HepG2 (cell line): ENCODE results near the gene MAPKAPK3. TPM values are rescaled to one million over a fixed set of nuclear protein-coding genes. Genes with fewer than 3 reads are reported as not detected.

Experiments
- DPF2 ChIP-seq: sonication (generic); formaldehyde crosslinking; IDR thresholded peaks from 2 replicates; pipeline ENCODE4 v1.4.0; 2020; ENCODE audit warnings: mild to moderate bottlenecking, low read depth, missing genetic modification reagents, borderline replicate concordance
- GABPB1 ChIP-seq: IDR thresholded peaks from 2 replicates; pipeline ENCODE4 v1.6.1; 2016; ENCODE audit warnings: mild to moderate bottlenecking, missing genetic modification reagents, moderate library complexity, missing compliant biosample characterization
- ISX ChIP-seq: sonication (generic); formaldehyde crosslinking; conservative IDR thresholded peaks from 2 replicates; pipeline ENCODE4 v1.5.0; 2020; ENCODE audit warnings: missing genetic modification reagents
- KLF6 ChIP-seq: IDR thresholded peaks from 2 replicates; pipeline ENCODE4 v1.8.0; 2016; ENCODE audit warnings: missing biosample characterization, missing genetic modification reagents
- SRSF1 ChIP-seq: fragments of 200-400 bp; formaldehyde crosslinking; optimal IDR thresholded peaks from 2 replicates; pipeline ENCODE3; 2017; ENCODE audit warnings: mild to moderate bottlenecking, low read depth, low read length, moderate library complexity
- ZBTB38 ChIP-seq: sonication (generic); formaldehyde crosslinking; IDR thresholded peaks from 2 replicates; pipeline ENCODE4 v1.5.1; 2020; ENCODE audit warnings: mild to moderate bottlenecking, missing genetic modification reagents
- ZMAT3 ChIP-seq: sonication (generic); formaldehyde crosslinking; conservative IDR thresholded peaks from 2 replicates; pipeline ENCODE4 v1.7.0; 2021; ENCODE audit warnings: missing genetic modification reagents
- ZNF354B ChIP-seq: sonication (generic); formaldehyde crosslinking; IDR thresholded peaks from 2 replicates; pipeline ENCODE4 v1.8.0; 2022; ENCODE audit warnings: mild to moderate bottlenecking, missing genetic modification reagents
- ZNF768 ChIP-seq: sonication (generic); formaldehyde crosslinking; IDR thresholded peaks from 2 replicates; pipeline ENCODE4 v1.4.0; 2020; ENCODE audit warnings: missing genetic modification reagents
- polyA plus RNA-seq, 8 experiments: library from polyadenylated mRNA; depleted of rRNA in 3 of 8; stranded (reverse) in 7 of 8; unstranded in 1 of 8; fragments of >200 nt; fragmentation: Illumina TruSeq in 4 of 8; extraction: Trizol in 4 of 8; gene quantifications; 2 replicates each; pipeline versions ENCODE4 v1.2.1 to v1.2.3, GENCODE V29; 2011 to 2016; ENCODE audit warnings: low read depth in 4 of 8, missing spikeins in 1 of 8, mixed read lengths in 1 of 8; ENCODE audit not compliant: insufficient read depth in 1 of 8
- total RNA-seq, 5 experiments: library from RNA; depleted of rRNA; stranded (reverse); fragments of >200 nt; fragmentation: Illumina TruSeq; extraction: Trizol; gene quantifications; 2 replicates each; pipeline ENCODE4 v1.2.3, GENCODE V29; 2016; ENCODE audit warnings: low read depth in 1 of 5
- TF ChIP-seq, protein P1 (sequence below): sonication (generic); formaldehyde crosslinking; IDR thresholded peaks from 2 replicates; pipeline ENCODE4 v1.5.0; 2020; ENCODE audit warnings: mild to moderate bottlenecking, missing genetic modification reagents, borderline replicate concordance
- TF ChIP-seq, protein P2 (sequence below): sonication (generic); formaldehyde crosslinking; IDR thresholded peaks from 2 replicates; pipeline ENCODE4 v1.5.1; 2020; ENCODE audit warnings: missing genetic modification reagents, mild to moderate bottlenecking, borderline replicate concordance

Gene MAPKAPK3
- total and polyA plus RNA-seq, 2 of the 13 experiments (the other 11 are each of a cell fraction or from before 2014, with no cell fraction given): 39.9 to 41.2 TPM

DNA sequence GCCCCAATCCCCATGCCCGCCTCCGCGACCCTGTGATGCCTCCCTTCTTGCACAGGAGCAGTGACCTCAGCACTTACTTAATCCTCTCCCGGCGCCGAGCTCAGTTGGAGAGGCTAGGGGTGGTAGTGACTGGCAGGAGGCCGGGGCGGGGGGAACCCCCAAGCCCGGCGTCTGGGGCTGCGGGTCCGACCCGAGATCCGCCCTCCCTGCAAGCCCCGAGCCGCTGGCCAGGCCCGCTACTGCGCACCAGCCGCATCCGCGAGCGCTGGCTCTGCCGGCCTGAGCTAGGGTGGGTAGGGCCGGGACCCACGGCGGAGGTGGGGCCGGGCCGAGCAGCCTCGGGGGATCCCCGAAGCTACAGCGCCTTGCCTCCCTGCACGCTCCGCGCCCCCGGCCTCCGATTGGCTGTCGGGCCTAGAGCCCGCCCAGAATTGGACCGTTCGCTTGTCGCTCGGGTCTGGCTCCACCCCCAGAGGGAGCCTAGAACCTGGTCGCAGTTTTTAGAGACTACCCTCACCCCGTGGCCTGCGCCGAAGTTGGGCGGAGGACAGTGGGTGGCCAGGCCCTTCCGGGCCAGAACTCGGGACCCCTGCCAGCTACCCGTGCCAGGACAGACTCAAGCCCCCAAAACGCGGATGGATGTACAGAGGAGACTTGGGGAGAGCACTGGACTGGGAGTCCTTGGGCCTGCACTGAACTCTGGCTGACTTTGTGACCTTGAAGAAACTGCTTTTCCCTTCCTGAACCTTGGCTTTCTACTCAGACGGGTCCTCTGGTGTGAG is 49.4 kb upstream of the MAPKAPK3 start, which contains the start of gene C3orf18 (continued):
- TF ChIP-seq DPF2: no peak
- TF ChIP-seq ZMAT3 (CRISPR knock-in tag): no peak
- peak; percentile 47 for TF ChIP-seq SRSF1
- TF ChIP-seq, protein P1, sequence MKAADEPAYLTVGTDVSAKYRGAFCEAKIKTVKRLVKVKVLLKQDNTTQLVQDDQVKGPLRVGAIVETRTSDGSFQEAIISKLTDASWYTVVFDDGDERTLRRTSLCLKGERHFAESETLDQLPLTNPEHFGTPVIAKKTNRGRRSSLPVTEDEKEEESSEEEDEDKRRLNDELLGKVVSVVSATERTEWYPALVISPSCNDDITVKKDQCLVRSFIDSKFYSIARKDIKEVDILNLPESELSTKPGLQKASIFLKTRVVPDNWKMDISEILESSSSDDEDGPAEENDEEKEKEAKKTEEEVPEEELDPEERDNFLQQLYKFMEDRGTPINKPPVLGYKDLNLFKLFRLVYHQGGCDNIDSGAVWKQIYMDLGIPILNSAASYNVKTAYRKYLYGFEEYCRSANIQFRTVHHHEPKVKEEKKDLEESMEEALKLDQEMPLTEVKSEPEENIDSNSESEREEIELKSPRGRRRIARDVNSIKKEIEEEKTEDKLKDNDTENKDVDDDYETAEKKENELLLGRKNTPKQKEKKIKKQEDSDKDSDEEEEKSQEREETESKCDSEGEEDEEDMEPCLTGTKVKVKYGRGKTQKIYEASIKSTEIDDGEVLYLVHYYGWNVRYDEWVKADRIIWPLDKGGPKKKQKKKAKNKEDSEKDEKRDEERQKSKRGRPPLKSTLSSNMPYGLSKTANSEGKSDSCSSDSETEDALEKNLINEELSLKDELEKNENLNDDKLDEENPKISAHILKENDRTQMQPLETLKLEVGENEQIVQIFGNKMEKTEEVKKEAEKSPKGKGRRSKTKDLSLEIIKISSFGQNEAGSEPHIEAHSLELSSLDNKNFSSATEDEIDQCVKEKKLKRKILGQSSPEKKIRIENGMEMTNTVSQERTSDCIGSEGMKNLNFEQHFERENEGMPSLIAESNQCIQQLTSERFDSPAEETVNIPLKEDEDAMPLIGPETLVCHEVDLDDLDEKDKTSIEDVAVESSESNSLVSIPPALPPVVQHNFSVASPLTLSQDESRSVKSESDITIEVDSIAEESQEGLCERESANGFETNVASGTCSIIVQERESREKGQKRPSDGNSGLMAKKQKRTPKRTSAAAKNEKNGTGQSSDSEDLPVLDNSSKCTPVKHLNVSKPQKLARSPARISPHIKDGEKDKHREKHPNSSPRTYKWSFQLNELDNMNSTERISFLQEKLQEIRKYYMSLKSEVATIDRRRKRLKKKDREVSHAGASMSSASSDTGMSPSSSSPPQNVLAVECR: 0 out of 2 replicates have a peak, but pooled peaks have one; percentile 37
- TF ChIP-seq KLF6: no peak
- 0 out of 2 replicates have a peak, but pooled peaks have one; percentile 29 for TF ChIP-seq ZBTB38 (CRISPR knock-in tag)
- TF ChIP-seq ISX: no peak
- peak; percentile 56; the same call in 1 of the 2 replicates for TF ChIP-seq GABPB1 (CRISPR knock-in tag)
- TF ChIP-seq ZNF354B (CRISPR knock-in tag): no peak
- no peak for TF ChIP-seq ZNF768
- TF ChIP-seq, protein P2, sequence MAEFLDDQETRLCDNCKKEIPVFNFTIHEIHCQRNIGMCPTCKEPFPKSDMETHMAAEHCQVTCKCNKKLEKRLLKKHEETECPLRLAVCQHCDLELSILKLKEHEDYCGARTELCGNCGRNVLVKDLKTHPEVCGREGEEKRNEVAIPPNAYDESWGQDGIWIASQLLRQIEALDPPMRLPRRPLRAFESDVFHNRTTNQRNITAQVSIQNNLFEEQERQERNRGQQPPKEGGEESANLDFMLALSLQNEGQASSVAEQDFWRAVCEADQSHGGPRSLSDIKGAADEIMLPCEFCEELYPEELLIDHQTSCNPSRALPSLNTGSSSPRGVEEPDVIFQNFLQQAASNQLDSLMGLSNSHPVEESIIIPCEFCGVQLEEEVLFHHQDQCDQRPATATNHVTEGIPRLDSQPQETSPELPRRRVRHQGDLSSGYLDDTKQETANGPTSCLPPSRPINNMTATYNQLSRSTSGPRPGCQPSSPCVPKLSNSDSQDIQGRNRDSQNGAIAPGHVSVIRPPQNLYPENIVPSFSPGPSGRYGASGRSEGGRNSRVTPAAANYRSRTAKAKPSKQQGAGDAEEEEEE: no peak
